T-helper 2 cell treated with Interferon-gamma antibody and Interleukin-4, amounts not matched to agents 100 ng/mL and 5 ng/mL, for 36 hours (primary cell): ENCODE measurements around the gene TRRAP. TPM values are rescaled to one million over a fixed set of nuclear protein-coding genes. Genes with fewer than 3 reads are reported as not detected.

Experiments
- intact Hi-C: fragments of 100-400 bp; cut with micrococcal nuclease; formaldehyde crosslinking; loops from one replicate; pipeline ENCODE4 v1.15.1; 2023
- total RNA-seq: library from RNA; stranded (reverse); gene quantifications from 2 replicates; pipeline ENCODE4 v1.2.3, GENCODE V29; 2022

TRRAP gene
- total RNA-seq, 1 donor from 2014 or later: 62.4 TPM

DNA sequence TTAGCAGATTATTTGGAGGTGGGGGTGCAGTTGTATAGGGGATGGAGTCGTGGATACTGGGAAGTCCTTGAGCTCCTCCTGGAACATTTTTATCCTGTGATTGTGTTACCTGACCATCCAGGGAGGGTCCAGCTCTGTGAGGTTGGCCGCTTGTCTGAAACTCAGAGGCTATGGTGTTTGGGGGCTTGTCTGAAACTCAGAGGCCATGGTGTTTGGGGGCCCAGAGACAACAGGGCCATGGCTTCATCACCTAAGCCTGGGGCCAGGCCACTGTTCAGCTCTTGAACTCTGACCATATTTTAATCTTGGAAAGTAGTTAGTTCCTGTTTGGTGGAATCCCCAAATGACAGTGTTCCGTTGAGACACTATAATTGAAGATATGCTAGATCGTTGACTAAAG lies 66.1 kb downstream of the TRRAP start:
- intact Hi-C loops: no loop called here

DNA sequence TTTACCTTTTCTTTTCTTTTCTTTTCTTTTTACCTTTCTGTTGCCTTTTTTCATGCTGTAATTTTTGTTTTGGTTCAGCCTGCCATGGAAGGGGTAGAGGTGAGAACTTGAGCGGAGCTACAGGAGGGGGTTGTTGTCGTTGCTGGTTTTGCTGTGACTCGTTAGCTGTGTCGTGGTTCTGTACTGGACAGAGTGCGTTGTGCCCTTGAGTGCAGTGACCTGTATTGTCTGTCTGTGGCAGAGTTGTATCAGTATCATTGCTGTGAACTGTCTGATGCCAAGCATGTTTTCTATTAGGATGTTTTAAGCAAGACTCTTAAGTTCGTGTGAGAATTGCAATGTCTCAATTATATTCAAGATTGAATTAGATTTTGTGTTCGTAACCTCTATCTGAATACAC lies 67.5 kb downstream of the TRRAP start:
- intact Hi-C loops: no loop called here

DNA sequence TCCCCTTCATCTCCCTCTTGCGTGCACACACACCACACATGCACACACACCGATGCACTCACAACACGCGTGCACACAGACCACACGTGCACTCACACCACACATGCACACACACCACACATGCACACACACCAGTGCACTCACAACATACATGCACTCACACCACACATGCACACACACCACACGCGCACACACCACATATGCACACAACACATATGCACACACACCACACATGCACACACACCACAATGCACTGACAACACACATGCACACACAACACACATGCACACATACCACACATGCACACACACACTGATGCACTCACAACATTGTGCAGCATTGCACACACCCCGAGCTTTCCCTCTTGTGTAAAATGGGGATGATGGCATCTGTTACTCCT lies 68.1 kb downstream of the TRRAP start:
- intact Hi-C loops: no loop called here

DNA sequence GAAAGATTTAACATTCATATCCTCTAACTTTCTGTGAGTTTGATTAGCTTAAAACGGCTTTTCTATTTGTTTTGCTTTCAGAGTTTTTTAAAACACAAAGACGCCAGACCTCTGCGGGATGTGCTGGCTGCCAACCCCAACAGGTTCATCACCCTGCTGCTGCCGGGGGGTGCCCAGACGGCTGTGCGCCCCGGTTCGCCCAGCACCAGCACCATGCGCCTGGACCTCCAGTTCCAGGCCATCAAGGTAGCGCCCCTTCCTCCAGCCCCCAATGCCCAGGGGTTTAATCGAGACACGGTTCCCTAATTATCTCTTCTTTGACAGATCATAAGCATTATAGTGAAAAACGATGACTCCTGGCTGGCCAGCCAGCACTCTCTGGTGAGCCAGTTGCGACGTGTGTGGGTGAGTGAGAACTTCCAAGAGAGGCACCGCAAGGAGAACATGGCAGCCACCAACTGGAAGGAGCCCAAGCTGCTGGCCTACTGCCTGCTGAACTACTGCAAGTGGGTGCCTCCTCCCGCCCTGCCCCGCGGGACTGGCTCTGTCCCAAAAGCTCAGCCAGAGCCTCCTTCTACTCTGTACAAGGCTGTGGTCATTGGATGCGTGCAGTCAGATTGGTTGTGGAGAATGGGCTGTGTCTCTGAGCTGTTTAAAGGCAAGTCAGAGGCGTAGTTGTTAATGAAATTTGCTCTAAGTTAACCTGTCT lies 71.2 kb downstream of the TRRAP start:
- intact Hi-C loops: no loop called here

- intact Hi-C loops: no loop called here
These were observed 77.7 kb downstream of the TRRAP start for GRCh38 chr7:98955992-98956391.

DNA sequence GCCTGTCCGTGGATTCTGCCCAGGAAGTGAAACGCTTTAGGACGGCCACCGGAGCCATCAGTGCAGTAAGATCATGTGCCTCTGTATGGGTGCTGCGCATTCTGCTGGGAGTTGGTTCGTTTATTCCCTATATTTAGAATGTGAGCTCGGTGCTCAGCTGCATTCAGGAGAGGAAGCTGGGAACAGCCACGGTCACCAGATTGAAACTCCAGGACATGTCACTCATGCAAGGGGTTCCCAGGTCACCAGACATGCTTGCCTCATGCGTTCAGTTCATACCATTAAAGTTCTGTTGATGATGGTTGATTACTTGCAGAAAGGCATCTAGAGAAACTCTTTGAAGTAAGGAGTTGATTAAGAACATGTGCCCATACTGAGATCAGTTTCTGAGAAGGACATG lies 78.1 kb downstream of the TRRAP start:
- intact Hi-C loops: no loop called here

DNA sequence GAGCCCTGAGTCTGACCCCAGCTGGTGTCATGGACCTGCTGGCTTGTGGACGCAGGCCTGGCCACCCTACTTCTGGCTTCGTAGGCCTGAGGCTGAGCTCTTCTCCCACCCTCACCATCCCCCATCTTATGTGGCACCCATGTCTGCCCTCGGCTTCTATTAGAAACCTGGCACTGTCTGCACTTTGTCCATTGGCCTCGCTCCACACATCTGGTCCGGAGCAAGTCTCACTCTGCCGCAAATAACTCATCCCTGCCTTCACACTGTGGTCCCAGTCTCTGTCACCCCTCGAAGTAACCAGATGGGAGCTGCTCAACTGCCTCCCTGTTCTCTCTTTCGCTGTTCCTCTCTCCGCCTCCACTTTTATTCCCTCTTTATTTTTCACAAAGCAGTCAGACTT lies 78.6 kb downstream of the TRRAP start:
- intact Hi-C loops: no loop called here

GRCh38 chr7:98957766-98958165 lies 79.4 kb downstream of the TRRAP start:
- intact Hi-C loops: no loop called here

DNA sequence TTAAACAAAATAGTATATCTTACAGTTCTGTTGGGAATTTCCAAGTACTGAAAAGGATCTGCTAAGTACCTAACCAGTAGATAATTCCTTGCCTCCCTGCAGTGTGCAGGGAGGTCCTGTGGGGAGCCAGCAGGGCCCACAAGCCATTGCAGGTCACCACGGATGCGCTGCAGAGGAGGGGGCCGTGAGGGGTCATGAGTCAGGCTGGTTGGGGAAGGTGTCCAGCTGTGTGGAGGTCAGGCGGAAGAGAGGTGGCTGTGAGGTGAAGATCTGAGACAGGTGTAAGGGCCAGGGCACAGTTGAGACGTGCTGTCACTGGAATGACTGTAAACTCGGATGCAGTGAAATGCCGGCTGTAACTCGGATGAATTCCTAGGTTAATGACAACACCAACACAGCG lies 80.6 kb downstream of the TRRAP start:
- intact Hi-C loops: no loop called here

DNA sequence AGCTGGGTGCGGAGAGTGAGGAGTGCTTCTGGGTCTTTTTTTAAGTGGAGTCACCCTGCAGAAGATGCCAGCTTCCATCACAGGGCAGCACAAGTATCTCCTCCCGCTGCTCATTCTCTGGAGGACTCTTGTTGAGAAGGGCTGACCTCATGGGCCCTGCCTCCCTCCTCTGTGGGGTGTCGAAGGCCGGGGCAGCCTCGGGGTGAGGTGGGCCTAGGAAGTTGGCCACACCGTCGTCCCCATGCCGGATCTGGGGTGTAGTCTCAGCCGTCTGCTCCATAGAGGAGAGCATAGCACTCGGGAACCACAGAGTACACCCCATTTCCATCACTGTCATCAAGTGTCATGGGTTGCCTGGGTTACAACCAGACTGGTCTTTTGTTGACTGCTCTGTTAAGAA lies 85.0 kb downstream of the TRRAP start:
- intact Hi-C loops: no loop called here

- intact Hi-C loops: no loop called here
These were observed 86.3 kb downstream of the TRRAP start for GRCh38 chr7:98964596-98964995.

GRCh38 chr7:98968621-98969020 lies 90.3 kb downstream of the TRRAP start:
- intact Hi-C loops: no loop called here

GRCh38 chr7:98969386-98969785 lies 91.1 kb downstream of the TRRAP start:
- intact Hi-C loops: no loop called here

DNA sequence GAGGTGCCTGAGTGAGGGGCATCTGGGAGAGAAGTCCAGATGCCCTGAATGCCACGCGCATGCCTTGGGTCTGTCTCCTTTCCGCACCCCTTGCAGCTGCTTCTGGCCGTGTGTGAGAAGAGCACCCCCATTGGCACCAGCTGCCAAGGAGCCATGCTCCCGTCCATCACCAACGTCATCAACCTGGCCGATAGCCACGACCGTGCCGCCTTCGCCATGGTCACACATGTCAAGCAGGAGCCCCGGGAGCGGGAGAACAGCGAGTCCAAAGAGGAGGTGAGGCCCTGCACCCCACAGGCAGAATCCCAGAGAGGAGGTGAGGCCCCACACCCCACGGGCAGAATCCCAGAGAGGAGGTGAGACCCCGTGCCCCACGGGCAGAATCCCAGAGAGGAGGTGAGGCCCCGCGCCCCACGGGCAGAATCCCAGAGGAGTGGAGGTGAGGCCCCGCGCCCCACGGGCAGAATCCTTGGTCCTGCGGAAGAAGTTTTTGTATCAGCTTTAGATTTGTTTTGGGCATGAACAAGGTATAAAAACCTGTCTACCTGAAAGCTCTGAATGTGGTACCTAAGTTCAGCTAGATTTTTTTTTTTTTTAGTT lies 91.8 kb downstream of the TRRAP start:
- intact Hi-C loops: no loop called here

GRCh38 chr7:98970805-98971204 lies 92.5 kb downstream of the TRRAP start:
- intact Hi-C loops: no loop called here

- intact Hi-C loops: no loop called here
These were observed 95.9 kb downstream of the TRRAP start for GRCh38 chr7:98974205-98974604.

DNA sequence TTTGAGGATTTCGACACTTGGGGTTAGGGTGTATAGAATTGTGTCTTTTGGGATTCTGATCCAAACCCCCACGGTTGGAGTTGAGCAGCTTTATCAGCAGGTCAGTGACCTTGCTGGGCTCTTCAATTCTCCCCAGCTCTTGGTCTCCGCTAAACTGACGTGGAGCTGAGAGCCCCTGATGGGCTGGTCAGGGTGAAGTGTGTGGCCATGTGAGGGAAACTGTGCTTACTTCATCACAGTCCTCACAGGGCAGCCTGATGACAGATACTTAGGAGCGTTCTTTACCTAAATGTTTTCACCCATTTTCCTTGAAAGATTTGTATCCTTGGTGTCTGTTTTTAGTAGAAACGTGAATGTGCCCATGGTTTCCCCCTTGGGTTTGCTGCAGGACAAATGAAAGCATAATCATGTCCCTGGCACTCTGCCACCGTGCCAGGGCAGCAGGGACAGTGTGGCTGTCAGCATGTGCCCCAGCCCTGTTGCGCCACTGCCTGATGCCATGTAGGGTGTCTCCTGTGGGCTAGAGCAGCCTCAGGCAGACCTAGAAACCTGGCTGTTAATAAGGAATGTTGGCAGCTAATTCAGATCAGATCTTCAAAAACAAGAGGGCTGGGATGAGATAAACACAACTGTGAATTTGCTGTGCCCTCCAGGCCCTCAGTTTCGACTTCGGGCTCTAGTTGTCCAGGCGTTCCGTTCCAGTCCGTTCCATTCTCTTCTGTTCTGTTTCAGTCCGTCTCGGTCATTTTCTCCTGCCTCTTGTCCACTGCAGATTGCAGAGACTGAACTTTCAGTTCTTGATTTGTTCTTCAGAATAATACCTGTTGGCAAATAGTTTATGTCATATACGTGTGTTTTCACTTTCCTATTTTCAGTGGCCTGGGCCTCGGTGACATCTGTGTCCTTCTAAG lies 96.8 kb downstream of the TRRAP start:
- intact Hi-C loops: no loop called here

DNA sequence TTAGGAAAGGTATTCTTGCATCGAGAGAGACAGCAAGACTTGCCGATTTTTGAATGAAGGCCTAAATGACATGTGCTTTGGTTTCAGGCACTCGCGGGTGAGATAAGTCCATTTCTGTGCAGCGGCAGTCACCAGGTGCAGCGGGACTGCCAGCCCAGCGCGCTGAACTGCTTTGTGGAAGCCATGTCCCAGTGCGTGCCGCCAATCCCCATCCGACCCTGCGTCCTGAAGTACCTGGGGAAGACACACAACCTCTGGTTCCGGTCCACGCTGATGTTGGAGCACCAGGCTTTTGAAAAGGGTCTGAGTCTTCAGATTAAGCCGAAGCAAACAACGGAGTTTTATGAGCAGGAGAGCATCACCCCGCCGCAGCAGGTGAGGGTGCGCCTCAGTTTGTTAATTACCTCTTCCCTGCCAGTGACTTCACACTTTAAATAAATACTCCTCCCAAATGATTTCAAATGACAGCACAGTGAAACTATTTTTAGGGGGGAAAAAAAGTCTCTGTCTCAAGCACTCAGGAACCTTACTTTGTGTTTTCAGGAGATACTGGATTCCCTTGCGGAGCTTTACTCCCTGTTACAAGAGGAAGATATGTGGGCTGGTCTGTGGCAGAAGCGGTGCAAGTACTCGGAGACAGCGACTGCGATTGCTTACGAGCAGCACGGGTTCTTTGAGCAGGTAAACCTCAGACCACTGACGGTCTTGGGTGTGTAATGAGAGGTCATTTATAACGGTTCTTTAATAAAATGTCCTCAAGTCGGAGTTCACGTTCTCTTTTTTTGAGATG lies 98.3 kb downstream of the TRRAP start:
- intact Hi-C loops: no loop called here

DNA sequence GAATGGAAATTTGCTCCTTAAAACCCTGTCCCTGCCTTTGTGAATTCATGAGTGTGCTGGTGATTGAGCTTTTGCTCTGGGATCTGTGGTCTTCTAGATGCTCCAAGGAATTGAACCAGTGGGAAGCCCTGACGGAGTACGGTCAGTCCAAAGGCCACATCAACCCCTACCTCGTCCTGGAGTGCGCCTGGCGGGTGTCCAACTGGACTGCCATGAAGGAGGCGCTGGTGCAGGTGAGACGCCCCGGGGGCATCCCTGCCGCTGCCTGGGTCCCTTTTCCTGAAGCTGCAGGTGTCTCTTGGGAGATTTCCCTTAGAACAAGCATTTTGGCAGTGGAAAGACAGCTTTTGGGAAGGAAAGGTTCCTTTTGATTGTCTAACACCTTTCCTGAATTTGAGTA lies 100.3 kb downstream of the TRRAP start:
- intact Hi-C loops: no loop called here

DNA sequence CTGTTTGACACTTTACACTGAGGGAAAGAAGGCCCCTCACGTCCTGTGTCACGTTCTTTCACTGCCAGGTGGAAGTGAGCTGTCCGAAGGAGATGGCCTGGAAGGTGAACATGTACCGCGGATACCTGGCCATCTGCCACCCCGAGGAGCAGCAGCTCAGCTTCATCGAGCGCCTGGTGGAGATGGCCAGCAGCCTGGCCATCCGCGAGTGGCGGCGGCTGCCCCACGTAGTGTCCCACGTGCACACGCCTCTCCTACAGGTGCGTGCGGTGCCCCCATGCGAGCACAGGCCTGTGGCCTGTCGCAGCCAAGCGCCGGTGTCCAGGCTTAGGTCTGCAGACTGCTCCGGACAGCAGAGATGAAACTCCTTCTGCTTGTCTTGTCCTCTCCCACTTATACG lies 103.4 kb downstream of the TRRAP start:
- intact Hi-C loops: no loop called here

GRCh38 chr7:98982686-98983085 lies 104.4 kb downstream of the TRRAP start:
- intact Hi-C loops: no loop called here

DNA sequence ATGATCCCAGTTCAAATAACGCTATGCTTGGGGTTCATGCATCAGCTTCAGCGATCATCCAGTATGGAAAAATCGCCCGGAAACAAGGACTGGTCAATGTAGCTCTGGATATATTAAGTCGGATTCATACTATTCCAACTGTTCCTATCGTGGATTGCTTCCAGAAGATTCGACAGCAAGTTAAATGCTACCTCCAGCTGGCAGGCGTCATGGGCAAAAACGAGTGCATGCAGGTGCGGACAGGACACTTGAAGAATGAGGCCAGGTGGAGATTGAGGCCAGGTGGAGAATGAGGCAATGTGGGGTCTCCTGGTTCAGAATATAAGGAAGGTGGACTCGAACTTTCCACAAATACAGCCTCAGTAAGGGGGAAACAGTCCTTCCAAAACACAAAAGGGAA lies 105.8 kb downstream of the TRRAP start:
- intact Hi-C loops: no loop called here
